COLO668 (cell line): ENCODE data around the gene ERAP2.
"Not testable (repeated sequence)": the region's sequence is repeated elsewhere in the genome, so short reads cannot be mapped to it uniquely, and the experiment has no call there.

Source experiments
- DNase-seq: peaks from one replicate; lab custom pipeline; 2025; ENCODE audit not compliant: unreplicated experiment; lab: John Stamatoyannopoulos, UW

ERAP2 gene

DNA sequence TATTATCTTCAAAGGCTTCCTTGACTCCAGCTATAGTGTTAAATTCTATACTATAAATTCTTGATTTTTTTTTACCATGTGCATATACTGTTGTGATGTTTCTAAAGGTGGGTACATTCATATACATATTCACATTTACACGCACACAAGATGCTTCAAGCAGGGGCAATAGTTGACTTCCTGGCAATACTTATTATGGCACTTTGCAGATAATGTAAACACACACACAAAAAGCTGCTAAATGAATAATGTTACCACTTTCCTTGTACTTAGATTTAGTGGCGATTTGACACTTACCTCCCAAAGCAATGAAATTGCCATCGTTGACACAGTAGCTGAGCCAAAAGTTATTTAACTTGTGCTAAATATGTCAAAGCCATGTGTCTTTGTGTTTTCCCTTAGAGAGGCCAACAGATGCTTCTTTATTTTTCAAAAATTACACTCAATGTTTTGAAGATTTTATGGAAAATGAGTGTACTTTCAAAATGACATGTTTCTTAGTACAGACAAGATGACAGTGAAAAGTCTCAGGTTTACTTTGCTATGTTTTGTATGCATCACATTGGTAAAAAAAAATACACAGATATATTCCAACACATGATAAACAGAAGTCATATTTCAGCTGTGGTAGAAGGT lies 12.2 kb upstream of the ERAP2 start:
- no peak for DNase-seq

DNA sequence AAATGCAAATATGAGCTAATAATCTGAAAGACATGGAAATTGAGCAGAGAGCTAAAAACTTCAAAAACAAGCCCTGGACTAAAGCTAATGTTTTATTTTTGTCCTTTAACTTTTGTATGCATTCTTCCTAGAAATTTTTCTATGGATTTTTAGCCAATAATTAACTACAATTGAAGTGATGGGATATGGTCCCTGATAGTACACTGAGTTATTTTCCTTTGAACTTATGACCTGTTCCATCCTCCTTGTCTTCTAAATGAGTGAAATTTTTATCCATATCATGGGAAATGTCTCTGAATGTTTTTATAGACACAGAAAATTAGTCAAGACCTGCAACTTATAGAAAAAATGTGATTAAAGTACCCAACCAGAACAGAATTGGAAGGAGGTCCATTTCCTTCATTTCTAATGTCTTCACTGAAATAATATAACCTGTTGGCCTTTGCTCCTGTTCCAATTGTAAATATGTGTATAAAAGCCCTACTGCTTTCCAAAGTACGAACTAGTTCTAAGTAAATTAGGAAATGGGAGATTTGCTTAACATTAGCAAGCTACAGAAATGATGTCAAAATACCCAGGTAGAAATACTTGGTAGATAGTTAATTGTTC lies 11.3 kb upstream of the ERAP2 start:
- DNase-seq = no peak

DNA sequence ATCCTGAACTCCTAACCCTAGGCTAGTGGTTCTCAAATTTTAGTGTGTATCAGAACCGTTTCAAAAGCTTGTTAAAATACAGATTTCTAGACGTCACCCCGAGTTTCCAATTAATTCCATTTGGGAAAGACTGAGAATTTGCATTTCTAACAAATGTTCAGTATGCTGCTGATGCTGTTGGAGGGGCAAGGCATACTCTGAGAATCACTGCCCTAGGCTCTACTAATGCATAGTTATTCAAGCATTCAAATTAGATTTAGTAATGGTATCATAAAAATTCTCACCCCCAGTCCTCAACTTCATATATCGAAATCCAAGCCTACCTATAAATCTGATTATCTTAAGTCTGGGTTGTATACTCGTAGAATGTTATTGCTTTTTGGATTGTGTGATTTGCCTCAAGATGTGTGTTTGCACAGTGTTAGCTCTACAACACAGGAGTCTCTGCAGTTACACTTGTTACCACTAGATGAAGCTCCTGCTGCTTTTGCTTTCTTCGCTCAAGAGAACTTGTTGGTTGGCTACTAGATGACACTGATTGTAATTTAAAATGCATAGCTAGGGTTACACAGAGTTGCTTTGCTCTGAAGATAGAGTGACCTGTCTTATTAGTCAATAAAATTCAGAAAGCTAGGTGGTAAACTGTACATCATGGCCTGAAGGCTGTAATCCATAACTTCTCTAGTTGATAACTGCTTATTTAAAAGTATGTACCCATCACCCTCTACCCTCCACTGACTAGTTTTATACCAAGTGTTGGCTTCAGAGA lies 7.5 kb upstream of the ERAP2 start:
- DNase-seq = no peak

DNA sequence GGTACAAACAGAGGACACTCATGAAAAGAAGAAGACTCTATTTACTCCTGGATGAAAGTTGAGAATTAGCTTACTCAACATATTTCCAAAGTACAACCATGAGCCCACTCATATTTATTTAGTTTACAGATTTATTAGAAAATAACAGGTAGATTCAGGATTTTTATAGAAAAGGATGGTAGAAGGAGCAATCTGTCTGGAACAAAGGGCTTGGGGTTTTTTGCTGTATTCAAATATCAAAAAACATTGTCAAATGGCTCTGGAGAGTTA lies 7.0 kb upstream of the ERAP2 start:
- no peak for DNase-seq

DNA sequence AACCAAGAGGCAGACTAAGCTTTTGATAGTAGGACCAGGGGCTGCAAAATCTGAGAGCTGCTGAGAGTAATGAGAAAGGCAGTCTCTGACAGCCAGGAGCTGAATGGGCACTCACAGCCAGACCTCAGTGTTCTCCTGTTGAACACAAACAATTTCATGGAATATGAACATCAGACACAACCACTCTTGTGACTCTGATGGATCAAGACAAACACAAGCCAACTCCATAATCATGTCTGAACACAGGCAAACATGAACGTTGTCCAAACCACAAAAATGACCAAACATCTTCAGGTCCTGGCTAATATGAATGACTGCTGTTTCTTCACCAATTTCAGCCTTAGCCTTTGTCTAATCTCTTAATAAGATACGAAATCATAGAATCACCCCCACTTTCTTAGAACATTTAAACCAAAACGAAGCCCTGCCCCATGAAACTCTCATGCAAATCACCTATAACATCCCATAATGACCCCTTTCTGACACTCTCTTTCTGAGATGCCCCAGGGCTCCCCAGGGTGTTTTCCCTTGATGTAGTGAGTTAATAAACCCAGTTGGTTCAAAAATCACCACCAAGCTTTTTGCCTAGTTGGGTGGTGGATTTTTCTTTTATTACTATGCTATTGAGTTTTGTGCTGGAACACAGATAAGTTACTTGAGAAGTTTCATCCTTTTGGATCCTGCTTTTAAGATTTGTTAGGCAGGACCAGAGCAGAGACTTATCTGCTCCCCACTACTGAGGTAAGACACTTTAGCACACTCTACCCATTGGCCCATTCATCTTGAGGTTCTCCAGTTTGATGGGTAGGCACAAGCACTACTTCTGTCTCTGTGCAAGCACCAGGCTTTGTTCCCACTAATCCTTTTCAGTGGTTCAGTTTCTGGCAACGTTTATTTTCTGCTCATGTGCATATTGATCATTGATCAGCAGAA lies 5.9 kb upstream of the ERAP2 start:
- no peak for DNase-seq

DNA sequence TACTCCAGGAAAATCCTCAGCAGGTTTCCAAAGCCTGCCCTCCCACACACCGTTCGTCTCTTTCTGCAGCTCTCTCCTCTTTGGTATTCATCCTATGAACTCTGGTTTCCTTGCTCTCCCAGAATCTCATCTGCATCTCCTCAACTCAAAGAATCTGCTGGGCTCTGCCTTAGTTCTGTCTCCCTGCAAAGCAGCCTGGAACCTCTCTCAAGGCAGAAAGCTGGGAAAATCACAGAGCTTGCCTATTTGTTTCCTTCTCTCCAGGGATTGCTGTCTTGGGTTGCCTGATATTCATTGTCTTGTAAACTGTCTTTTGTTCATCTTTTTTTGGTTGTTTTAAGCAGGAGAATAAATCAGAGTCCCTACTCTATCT lies 5.3 kb upstream of the ERAP2 start:
- no peak for DNase-seq

DNA sequence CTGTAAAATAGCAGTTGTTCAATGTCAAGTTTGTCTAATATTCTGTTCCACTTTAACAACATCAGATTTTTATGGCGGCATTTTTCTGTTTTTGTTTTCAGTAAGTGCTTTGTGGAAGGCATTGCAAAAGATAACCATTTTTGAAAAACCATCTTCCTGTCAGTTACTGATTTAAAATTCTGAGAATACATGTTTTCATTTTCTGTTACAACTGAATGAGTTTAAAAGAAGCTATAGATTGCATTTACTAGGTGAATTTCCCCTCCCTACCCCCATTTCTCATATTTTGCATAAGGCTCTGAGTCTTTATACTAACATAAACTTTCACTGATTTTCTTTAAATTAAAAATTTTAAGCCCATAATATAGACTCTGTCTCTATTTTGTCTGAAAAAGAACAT lies 4.6 kb upstream of the ERAP2 start:
- DNase-seq = no peak

DNA sequence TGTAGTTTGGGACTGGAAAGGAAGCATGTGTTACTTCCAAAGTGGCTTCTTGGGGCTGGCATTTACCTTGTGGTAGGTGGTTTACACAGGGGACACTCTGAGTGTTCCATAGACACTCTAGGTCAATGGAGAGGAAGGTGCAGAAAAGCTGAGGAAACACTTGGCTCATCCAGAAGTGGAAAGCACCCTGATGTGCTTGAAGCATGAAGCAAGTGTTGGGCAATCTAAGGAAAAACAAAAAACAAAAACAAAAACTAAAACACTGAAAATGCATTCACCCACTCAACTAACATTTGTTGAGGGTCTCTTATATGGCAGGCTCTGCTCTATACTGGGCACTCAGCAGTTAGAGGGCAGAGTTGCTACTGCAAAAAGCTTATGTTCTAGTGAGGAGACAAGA lies 2.9 kb upstream of the ERAP2 start:
- no peak for DNase-seq

DNA sequence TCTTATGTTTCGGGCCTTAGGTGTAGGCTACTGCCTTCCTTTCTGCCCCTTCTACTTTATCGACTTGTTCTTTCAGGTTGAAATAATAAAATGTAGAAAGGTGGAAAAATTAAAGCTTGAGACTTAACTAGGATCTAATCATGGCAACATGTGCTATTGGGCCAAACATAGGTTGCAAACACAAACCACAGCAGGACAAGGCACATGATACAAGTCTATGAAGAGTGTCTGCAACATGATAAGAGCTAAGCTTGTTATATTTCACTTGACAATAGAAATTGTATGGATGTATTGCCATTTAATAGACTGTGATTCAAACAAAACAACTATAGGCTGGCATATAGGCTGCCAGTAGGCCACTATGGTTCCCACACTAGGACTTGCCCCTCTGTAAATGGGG lies 1.7 kb upstream of the ERAP2 start:
- DNase-seq = no peak

DNA sequence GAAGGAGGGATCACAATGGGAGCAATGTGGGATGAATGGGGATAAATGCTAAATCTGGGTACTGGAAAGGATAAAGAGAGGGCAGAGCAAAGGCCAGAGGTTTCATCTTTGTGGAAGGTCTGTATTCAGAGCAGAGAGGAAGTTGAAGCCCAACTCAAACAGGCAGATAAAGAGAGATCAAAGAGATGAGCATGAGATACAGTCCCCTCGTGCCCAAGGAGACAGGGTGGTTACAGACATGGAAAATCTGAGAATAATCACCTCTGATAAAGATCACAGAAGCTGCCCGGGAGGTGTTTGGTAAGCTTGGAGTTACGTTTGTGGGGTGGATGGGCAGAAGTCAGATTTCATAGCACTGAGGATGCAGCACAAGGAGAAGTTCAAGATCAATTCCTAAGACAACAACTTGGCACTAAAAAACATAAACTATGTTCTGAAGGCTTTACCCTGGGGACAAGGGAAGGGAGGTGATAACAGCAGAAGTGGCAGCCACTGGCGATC lies 459 bp upstream of the ERAP2 start:
- DNase-seq = no peak

DNA sequence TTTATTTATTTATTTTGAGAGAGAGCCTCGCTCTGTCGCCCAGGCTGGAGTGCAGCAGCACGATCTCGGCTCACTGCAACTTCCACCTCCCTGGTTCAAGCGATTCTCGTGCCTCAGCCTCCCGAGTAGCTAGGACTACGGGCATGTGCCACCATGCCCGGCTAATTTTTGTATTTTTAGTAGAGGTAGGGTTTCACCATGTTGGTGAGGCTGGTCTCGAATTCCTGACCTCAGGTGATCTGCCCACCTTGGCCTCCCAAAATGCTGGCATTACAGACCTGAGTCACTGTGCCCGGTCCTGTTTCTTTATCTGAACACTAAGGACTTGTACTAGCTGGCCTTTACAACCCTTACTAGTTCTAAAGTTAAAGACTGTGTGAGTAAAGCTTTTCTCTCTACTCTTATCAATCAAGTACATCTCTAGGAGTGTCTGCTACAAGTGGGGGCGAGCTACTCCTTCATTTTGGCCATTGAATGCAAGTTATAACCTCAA lies 723 bp downstream of the ERAP2 start:
- not testable (repeated sequence) for DNase-seq

DNA sequence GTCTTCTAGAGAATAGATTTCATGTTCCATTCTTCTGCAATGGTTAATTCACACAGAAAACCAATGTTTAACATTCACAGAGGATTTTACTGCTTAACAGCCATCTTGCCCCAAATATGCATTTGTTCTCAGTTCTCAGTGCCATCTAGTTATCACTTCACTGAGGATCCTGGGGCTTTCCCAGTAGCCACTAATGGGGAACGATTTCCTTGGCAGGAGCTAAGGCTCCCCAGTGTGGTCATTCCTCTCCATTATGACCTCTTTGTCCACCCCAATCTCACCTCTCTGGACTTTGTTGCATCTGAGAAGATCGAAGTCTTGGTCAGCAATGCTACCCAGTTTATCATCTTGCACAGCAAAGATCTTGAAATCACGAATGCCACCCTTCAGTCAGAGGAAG lies 3.4 kb downstream of the ERAP2 start:
- no peak for DNase-seq

DNA sequence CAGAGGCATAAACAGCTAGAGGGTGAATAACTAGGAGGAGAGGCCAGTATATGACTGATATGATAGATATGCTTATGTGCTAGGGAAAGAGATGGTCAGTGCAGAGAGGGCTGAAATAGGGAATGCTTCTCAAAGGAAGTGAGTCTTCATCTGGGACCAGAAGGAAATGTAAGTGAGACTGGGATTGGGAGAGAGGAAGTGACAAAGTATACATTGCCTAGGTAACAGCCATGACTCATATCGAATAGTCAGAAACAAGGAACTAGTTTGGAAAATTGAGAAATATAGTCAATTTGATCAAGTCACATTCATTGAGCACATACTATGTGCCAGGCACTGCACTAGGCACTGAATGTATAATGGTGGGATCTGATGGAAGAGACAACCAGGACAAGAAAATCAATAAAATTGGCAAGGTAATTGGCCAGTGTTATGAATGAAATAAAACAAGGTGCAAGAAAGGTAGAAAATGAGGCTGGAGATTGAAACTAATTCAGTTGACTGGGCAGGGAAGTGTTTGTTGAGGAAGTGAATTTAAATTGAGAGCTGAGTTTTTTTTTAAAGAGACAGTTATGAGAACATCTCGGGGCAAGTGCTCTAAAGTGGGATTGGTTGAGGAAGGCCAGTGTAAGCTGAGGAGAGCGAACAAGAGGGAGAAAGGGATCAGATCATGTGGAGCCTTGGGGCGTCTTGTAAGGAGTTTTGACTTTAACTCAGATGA lies 4.3 kb downstream of the ERAP2 start:
- DNase-seq = no peak

DNA sequence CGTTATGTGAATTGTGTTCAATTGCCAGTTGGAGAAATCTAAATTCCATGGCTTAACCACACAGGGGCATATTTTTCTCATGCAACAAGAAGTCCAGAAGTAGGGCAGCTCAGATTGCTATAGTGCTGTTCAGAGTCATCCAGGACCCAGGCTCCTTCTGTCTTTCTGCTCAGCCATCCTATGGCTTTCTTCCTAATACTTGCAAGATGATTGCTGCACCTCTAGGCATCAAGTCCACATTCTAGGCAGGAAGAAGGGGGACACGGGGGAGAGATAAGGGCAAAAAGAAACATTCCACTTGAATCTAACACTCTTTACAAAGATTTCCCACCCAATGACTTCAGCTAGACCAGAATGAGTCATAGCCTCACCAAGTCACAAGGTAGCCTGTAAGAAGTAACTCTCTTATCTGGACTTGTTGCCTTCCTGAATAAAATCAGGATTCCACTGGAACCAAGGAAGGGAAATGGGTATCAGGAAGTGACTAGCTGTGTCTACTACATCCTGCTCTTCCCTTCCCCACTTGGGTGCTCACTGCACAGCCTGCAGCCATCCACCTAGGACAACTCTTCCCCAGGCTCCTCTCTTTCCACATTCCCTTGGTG lies 5.3 kb downstream of the ERAP2 start:
- no peak for DNase-seq

DNA sequence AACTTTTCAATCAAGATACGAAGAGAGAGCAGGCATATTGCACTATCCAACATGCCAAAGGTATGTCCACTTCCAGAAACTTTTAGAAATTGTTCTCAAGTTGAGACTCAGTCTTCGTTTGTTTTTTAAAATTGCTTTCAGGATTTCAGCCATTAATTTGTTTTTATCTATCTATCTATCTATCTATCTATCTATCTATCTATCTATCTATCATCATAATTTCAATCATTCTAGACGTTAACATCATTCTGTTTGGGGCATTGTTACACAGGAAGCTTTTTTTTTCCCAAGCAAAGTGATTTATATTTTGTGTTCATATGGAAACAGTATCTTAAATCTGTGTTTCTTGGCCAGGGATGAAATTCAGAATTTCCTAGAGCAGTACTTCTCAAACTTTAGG lies 7.6 kb downstream of the ERAP2 start:
- no peak for DNase-seq

DNA sequence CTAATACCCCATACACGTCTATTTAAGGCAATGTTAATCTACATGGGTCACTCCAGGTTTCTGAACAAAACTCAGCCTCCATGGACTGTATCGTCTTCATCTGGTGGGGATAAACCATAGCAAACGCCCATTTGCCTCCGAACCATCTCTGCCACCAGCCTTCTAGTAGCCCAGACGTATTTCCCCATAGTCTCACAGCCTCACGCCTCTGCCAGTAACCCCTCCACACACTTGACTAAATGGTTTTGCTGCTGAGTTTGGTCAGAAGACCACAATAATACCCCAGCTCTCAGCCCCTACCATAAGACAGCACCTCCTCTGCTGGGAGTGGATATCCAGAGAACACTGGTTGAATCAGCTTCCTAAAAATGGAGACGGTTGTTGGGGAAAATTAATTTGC lies 8.7 kb downstream of the ERAP2 start:
- DNase-seq = no peak

DNA sequence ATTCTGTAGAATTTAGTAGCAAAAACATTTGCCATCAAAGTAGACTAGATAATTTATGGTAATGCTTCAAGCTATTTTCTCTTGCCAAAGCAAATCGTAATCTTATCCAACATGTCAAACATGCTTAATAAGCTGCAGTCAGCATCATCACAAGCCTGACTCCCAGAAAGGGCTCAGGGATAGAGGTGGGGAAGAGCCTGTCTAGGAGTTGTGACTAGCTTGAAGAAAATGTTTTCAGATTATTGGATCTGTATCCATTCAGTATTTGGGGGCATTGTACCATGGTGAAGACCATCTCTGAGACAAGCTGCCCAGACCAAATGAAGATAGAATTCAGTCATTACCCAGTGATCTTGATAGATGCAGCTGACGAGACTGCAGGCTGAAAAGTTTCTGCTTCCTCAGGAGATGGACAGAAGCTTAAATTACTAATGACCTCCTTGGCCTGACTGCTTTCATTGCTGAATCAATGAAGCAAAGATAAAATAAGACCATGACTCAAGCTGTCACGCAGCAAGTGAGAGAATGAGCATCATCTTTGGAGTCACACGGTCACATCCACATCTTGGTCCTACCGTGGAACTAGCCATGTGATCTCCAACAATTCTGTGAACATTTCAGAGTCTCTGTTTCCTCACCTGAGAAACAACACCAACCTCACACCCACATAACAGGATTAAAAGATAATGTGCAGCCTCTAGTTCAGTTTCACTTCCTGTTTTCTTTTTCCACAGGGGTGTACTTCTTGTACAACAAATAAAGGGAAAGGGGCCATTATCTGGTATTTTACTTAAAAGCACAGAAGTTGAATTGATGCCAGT lies 9.4 kb downstream of the ERAP2 start:
- DNase-seq = no peak

DNA sequence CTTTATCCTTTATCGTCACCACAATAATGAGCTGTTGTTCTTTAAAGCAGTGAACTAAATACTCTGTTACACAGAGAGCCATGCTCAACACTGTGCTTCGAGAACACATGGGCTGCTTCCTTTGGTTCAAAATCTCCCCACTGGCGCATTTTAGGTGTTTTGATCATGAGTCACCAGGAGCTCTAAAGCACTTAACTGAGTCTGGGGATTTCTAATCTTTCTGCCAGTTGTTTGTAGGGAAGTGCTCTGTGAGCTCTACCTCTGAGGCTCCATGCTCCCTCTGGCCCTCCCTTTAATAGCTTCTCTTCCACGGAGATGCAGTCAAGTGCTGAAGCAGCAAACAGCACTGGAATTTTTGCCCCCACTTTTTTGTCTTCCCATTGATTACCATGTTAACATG lies 17.0 kb downstream of the ERAP2 start:
- DNase-seq = no peak

DNA sequence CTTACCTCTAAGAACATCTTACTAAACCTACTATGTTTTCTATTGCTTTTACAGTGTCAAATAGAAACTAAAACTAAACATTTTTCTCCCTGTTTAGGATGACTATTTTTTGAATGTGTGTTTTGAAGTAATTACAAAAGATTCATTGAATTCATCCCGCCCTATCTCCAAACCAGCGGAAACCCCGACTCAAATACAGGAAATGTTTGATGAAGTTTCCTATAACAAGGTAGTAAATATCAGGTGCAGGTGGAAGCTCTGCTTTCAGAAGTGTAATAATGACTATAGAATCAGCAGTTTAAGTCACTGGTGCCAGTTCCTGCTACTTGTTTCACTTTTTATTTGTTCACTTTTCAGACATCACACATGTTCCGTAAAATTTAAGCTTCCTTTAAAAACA lies 20.0 kb downstream of the ERAP2 start:
- no peak for DNase-seq

DNA sequence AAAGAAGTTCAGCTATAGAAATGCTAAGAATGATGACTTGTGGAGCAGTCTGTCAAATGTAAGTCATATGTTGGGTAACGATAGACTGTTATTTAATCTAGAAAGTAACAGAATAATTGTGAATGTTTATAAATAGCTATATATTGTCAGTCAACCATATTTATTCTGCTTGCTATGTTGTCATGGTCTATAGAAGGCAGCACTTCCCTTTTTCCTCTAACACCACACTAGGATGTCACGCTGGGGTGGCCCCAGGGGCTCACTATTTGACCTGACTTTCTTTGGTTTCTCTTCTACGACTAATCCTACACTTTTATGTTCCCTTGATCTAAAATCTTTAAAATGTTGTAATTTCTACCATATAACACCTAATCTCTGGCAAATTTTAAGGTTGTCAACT lies 20.5 kb downstream of the ERAP2 start:
- no peak for DNase-seq
